Thymus (tissue), 11 donors: ENCODE results near the gene COX8A. TPM values are rescaled to one million over a fixed set of nuclear protein-coding genes. Genes with fewer than 3 reads are reported as not detected.

ENCODE experiments used
- DNase-seq, 9 donors: peaks; one replicate each; pipeline ENCODE4 v3.0.0-alpha.2; 2013; ENCODE audit warnings: low spot score in 9 of 9, low read depth in 6 of 9, missing footprints in 1 of 9
- H3K27ac ChIP-seq, 2 donors: one replicate each; pipeline ENCODE4 v1.5.1; 2013; ENCODE audit warnings: control low read depth in 1 of 2, low read depth in 1 of 2, low read length in 1 of 2, mild to moderate bottlenecking in 1 of 2, moderate library complexity in 1 of 2
- H3K27me3 ChIP-seq, 2 donors: one replicate each; pipeline ENCODE4 v1.5.1; 2013; ENCODE audit warnings: low read length in 1 of 2; ENCODE audit not compliant: control insufficient read depth in 2 of 2, insufficient read depth in 1 of 2
- H3K36me3 ChIP-seq, 2 donors: one replicate each; pipeline ENCODE4 v1.5.1; 2013; ENCODE audit warnings: low read length in 1 of 2, mild to moderate bottlenecking in 1 of 2, moderate library complexity in 1 of 2; ENCODE audit not compliant: control insufficient read depth in 2 of 2, insufficient read depth in 2 of 2
- H3K4me1 ChIP-seq, 2 donors: one replicate each; pipeline ENCODE4 v1.5.1; 2013; ENCODE audit warnings: low read length in 2 of 2; ENCODE audit not compliant: control insufficient read depth in 2 of 2, insufficient read depth in 2 of 2
- H3K4me3 ChIP-seq, 2 donors: one replicate each; pipeline ENCODE4 v1.5.1; 2013; ENCODE audit warnings: low read length in 2 of 2, control low read depth in 1 of 2, mild to moderate bottlenecking in 1 of 2
- H3K9me3 ChIP-seq, 2 donors: one replicate each; pipeline ENCODE4 v1.5.1; 2013; ENCODE audit warnings: low read length in 1 of 2, mild to moderate bottlenecking in 1 of 2; ENCODE audit not compliant: control insufficient read depth in 2 of 2, insufficient read depth in 1 of 2
- WGBS: extraction: QIAGEN DNeasy Blood & Tissue Kit; methylation state at CpG from one replicate; pipeline ENCODE4 v1.1.7; 2013; 5-methylcytosine and 5-hydroxymethylcytosine counted together
- polyA plus RNA-seq: library from polyadenylated mRNA; stranded (reverse); fragments of 200-250 nt; gene quantifications from one replicate; pipeline ENCODE4 v1.2.3, GENCODE V29; 2013
- total RNA-seq: library from RNA; stranded (reverse); fragments of 120-200 nt; gene quantifications from one replicate; pipeline ENCODE4 v1.2.4, GENCODE V29; 2013
- donor health status: healthy.

COX8A gene
- total and polyA plus RNA-seq, 2 donors: 411 to 418 TPM

DNA sequence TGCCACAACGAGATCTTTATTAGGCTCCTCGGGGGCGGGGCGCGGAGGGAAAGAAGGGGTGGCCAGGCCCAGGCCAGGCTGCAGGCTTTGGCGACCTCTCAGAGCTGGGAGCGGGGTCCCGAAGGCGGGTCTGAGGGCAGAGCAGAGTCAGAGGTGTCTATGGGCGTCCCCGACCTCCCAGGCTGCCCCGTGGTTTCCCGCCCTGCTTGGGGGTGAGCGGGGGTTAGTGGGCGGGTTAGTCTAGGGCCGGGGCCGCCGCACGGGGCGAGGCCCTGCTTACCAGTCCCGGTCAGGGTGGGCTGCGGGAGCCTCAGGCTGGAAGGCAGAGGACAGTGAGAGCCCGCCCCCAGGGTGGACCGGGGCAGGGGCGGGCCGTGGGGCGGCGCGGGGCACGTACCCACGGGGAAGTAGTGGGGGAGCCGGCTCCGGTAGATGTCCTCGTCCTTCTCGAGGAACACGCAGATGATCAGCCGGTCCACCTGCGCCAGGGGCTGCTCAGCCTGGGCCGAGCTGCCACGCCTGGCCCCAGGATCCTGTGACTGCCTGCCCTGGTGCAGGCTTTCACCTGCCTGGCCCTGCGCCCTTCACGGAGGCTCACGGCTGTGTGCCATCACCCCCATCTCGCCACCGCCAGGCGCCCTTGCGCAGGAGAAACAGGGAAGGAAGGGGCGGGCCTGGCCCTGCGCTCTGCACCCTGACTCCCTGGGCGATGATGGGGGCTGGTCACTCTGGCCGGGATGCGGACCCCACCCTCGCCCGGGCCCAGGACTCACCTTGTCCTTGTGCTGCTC is 24.3 kb downstream of the COX8A start:
- Histone ChIP-seq H3K27me3 (peaks cover 26 to 41% of the 10 kb centered on the region in 2 donors), H3K27ac (no peak overlapping the region), H3K4me1 (peaks cover 6 to 23% of the 10 kb centered on the region in 2 donors), H3K4me3 (no peak overlapping the region), H3K9me3 (no peaks in the 10 kb centered on the region), H3K36me3 (peaks cover 42 to 49% of the 10 kb centered on the region in 2 donors)
- no peak for DNase-seq
- 80% methylated on average over 54 of the region's 54 CpGs for WGBS

DNA sequence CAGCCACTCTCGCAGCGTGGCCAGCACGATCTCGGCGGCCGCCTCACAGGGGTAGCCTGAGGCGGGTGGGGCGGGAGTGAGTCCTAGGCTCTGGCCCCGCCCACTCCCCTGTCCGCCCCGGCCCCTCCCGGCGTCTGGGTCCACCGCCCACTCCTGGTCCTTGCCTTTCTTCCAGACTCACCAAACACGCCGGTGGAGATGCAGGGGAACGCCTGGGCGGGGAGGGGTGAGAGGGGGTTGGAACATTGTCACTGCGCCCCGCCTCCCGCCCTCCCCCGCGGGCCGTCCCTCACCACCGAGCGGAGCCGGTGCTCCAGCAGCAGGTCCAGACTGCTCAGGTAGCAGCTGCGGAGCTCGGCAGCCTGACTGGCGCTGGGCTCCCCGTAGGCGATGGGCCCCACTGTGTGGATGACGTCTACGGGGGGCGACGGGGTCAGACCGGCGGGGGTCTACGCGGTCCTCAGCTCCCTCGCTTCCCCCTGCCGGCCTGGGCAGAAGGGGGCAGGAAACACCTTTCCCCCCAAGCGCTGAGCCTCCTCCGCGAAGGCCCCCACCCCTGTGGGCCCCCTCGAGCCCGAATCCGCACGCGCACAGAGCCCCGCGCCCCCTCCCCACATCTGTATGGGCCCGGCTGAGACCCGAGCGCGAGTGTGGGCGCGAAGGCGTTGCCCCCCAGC is 25.1 kb downstream of the COX8A start:
- Histone ChIP-seq H3K36me3 (peaks cover 37 to 43% of the 10 kb centered on the region in 2 donors), H3K4me1 (peaks cover 6 to 23% of the 10 kb centered on the region in 2 donors), H3K4me3 (peak overlapping the region in 1 of 2 donors; percentile 4), H3K27ac (no peak overlapping the region), H3K9me3 (no peaks in the 10 kb centered on the region), H3K27me3 (peaks cover 26 to 46% of the 10 kb centered on the region in 2 donors)
- DNase-seq: peak in 3 of 9 donors; percentile 26 to 42 (median 38)
- 21% methylated on average over 59 of the region's 59 CpGs for WGBS

DNA sequence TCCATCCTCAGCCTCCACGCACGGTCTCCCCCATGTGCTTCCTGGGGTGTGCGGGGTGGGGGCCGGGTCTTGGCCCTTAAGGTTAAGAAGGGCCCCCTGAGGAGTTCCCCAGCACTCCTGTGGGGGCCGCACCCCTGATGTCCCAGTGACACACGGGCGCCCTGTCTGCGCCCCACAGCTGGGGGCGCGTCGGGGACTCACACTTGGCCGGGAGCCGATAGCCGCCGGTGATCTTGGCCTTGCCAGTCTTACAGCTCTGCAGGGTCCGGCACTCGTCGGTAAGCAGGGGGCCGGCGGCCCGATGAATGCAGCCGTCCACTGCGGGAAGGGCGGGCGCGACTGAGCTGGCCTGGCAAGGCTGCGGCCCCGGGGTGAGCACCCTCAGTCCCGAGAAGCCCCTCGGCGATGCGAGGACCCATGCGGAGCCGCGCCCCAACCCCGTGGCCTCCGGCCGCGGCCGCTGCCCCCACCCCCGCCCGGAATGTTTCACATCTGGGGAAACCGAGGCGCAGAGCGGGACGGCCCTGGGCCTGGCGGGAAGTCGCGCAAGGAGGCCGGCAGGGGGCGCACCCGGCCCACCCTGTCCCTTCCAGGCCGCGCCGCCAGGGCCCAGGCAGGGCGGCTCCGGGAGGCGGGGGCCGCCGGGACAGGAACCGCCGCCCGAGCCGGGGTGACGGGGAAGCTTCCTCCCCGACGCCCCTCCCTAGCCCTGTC is 25.8 kb downstream of the COX8A start:
- peaks cover 6 to 23% of the 10 kb centered on the region in 2 donors for H3K4me1 ChIP-seq
- peak overlapping the region in 1 of 2 donors; percentile 16 for H3K4me3 ChIP-seq
- DNase-seq: peak in 7 of 9 donors; percentile 46 to 84 (median 70)
- H3K27ac ChIP-seq: no peak overlapping the region
- no peaks in the 10 kb centered on the region for H3K9me3 ChIP-seq
- H3K36me3 ChIP-seq: peaks cover 31 to 37% of the 10 kb centered on the region in 2 donors
- H3K27me3 ChIP-seq: peaks cover 26 to 47% of the 10 kb centered on the region in 2 donors
- WGBS: 3% methylated on average over 67 of the region's 67 CpGs

GRCh38 chr11:64000740-64001483 is 26.5 kb downstream of the COX8A start:
- peaks cover 26 to 54% of the 10 kb centered on the region in 2 donors for H3K27me3 ChIP-seq
- 24% methylated on average over 60 of the region's 60 CpGs for WGBS
- no peaks in the 10 kb centered on the region for H3K9me3 ChIP-seq
- DNase-seq: no peak
- H3K36me3 ChIP-seq: peaks cover 25 to 31% of the 10 kb centered on the region in 2 donors
- peaks cover 6 to 23% of the 10 kb centered on the region in 2 donors for H3K4me1 ChIP-seq
- no peak overlapping the region for H3K27ac ChIP-seq
- peak overlapping the region in 1 of 2 donors; percentile 16 for H3K4me3 ChIP-seq

GRCh38 chr11:64001484-64002420 is 27.3 kb downstream of the COX8A start:
- no peak for DNase-seq
- H3K27ac ChIP-seq: no peak overlapping the region
- H3K27me3 ChIP-seq: peaks cover 34 to 62% of the 10 kb centered on the region in 2 donors
- H3K4me3 ChIP-seq: no peak overlapping the region
- no peaks in the 10 kb centered on the region for H3K9me3 ChIP-seq
- WGBS: 46% methylated on average over 23 of the region's 23 CpGs
- H3K4me1 ChIP-seq: peaks cover 6 to 23% of the 10 kb centered on the region in 2 donors
- H3K36me3 ChIP-seq: peaks cover 16 to 23% of the 10 kb centered on the region in 2 donors

DNA sequence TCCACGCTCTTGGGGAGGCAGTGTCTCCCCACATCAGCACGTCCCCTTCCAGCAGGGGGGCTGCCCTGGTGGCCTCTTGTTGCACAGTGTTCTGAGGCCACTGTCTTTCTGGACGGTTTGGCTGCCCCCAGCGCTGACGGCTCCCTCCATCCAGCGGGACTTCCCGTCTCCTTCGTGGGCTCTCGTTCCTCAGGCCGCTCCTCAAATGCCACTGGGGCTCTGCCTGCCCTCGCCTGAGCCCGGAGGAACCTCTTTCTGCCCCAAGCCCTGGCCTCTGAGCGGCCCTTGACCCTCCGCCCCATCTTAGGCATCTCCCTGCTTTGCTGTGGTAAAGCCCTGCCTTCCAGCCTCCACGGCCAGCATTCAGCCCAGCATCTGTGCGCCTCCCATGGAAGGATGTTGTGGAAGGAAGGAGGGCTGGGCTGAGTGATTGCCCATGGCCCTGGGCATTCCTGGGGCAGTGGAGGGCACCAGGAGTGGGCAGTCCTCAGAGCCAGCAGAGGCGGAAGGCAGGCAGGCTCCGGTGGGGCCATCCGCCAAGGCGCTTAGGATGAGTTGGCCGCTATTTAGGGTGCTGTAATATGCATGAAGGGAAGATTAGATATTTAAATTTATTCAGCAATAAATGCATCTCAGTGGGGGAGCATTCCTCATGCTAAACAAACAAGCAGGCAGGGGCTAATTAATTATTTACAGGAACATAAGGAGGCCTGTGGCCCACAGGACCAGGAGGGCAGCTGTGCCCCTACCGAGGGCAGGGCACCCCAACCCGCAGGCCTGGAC is 29.6 kb downstream of the COX8A start:
- DNase-seq: no peak

DNA sequence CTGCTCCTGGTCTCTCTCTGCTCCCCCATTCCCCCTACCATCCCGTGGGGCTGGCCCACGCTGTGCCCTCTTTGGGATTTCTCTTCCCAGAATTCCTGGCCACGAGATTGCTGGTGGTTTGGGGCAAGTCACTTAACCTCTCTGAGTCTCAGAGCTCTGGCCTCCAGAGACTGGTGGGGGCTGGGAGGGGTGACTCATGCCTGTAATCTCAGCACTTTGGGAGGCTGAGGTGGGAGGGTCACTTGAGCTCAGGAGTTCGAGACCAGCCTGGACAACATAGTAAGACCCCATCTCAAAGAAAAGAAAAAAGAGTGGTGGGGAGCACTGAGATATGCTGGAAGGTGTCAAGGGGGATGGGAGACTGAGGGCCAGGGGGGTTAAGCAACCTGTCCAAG is 30.2 kb downstream of the COX8A start:
- no peak overlapping the region for H3K27ac ChIP-seq
- WGBS: 85% methylated on average over 4 of the region's 4 CpGs
- peaks cover 0 to 5% of the 10 kb centered on the region in 2 donors for H3K9me3 ChIP-seq
- DNase-seq: no peak
- H3K4me1 ChIP-seq: peaks cover 4 to 28% of the 10 kb centered on the region in 2 donors
- H3K4me3 ChIP-seq: no peak overlapping the region
- peaks cover 47 to 80% of the 10 kb centered on the region in 2 donors for H3K27me3 ChIP-seq
- no peaks in the 10 kb centered on the region for H3K36me3 ChIP-seq

More for the DNA sequence above, 29.6 kb downstream of the COX8A start:
- Histone ChIP-seq H3K4me1 (peaks cover 6 to 32% of the 10 kb centered on the region in 2 donors), H3K9me3 (peaks cover 0 to 4% of the 10 kb centered on the region in 2 donors), H3K27me3 (peaks cover 49 to 80% of the 10 kb centered on the region in 2 donors), H3K36me3 (peaks cover 0 to under 1% of the 10 kb centered on the region in 2 donors), H3K4me3 (no peak overlapping the region), H3K27ac (no peak overlapping the region)
- 75% methylated on average over 23 of the region's 23 CpGs for WGBS
